Measurements from ENCODE around the gene TMEM184B.

TMEM184B gene

GRCh38 chr22:38221407-38221806 lies 51.4 kb downstream of the TMEM184B start:
- H3K9me3 ChIP-seq (ENCODE audit: control insufficient read depth, low read length) = no peaks in the 10 kb centered on the region
- WGBS, 2 experiments (ENCODE audit: insufficient coverage in 2 of 2) = 97% methylated on average over 11 to 17 of the region's 22 CpGs
- H3K36me3 ChIP-seq (ENCODE audit: control insufficient read depth, insufficient read depth, low read length) = peaks cover 45% of the 10 kb centered on the region
- H3K4me3 ChIP-seq (ENCODE audit: extremely low read depth, insufficient read depth, low read length, poor library complexity, severe bottlenecking) = no peak overlapping the region
- peaks cover 25% of the 10 kb centered on the region for H3K4me1 ChIP-seq (ENCODE audit: control insufficient read depth, insufficient read depth, low read length, poor library complexity, severe bottlenecking)
- H3K27ac ChIP-seq (ENCODE audit: low read depth, low read length, severe bottlenecking) = no peak overlapping the region

GRCh38 chr22:38220653-38221386 lies 52.0 kb downstream of the TMEM184B start:
- no peaks in the 10 kb centered on the region for H3K9me3 ChIP-seq (ENCODE audit: control insufficient read depth, low read length)
- peaks cover 25% of the 10 kb centered on the region for H3K4me1 ChIP-seq (ENCODE audit: control insufficient read depth, insufficient read depth, low read length, poor library complexity, severe bottlenecking)
- H3K4me3 ChIP-seq (ENCODE audit: extremely low read depth, insufficient read depth, low read length, poor library complexity, severe bottlenecking) = no peak overlapping the region
- 93 to 95% methylated on average over 18 to 19 of the region's 22 CpGs for WGBS, 2 experiments (ENCODE audit: insufficient coverage in 2 of 2)
- H3K36me3 ChIP-seq (ENCODE audit: control insufficient read depth, insufficient read depth, low read length) = peaks cover 50% of the 10 kb centered on the region
- no peak overlapping the region for H3K27ac ChIP-seq (ENCODE audit: low read depth, low read length, severe bottlenecking)

GRCh38 chr22:38220163-38220562 lies 52.6 kb downstream of the TMEM184B start:
- H3K9me3 ChIP-seq (ENCODE audit: control insufficient read depth, low read length) = no peaks in the 10 kb centered on the region
- H3K4me3 ChIP-seq (ENCODE audit: extremely low read depth, insufficient read depth, low read length, poor library complexity, severe bottlenecking) = no peak overlapping the region
- H3K27ac ChIP-seq (ENCODE audit: low read depth, low read length, severe bottlenecking) = peak overlapping the region; percentile 91
- peaks cover 25% of the 10 kb centered on the region for H3K4me1 ChIP-seq (ENCODE audit: control insufficient read depth, insufficient read depth, low read length, poor library complexity, severe bottlenecking)
- H3K36me3 ChIP-seq (ENCODE audit: control insufficient read depth, insufficient read depth, low read length) = peaks cover 48% of the 10 kb centered on the region
- 86 to 96% methylated on average over 5 to 7 of the region's 8 CpGs for WGBS, 2 experiments (ENCODE audit: insufficient coverage in 2 of 2)

GRCh38 chr22:38219632-38220031 lies 53.2 kb downstream of the TMEM184B start:
- H3K4me1 ChIP-seq (ENCODE audit: control insufficient read depth, insufficient read depth, low read length, poor library complexity, severe bottlenecking) = peaks cover 25% of the 10 kb centered on the region
- H3K36me3 ChIP-seq (ENCODE audit: control insufficient read depth, insufficient read depth, low read length) = peaks cover 48% of the 10 kb centered on the region
- no peak overlapping the region for H3K4me3 ChIP-seq (ENCODE audit: extremely low read depth, insufficient read depth, low read length, poor library complexity, severe bottlenecking)
- WGBS, 2 experiments (ENCODE audit: insufficient coverage in 2 of 2) = 69 to 91% methylated on average over 5 to 7 of the region's 10 CpGs
- no peaks in the 10 kb centered on the region for H3K9me3 ChIP-seq (ENCODE audit: control insufficient read depth, low read length)
- H3K27ac ChIP-seq (ENCODE audit: low read depth, low read length, severe bottlenecking) = peak overlapping the region; percentile 91

- Histone ChIP-seq H3K4me3 (ENCODE audit: extremely low read depth, insufficient read depth, low read length, poor library complexity, severe bottlenecking) (no peak overlapping the region), H3K36me3 (ENCODE audit: control insufficient read depth, insufficient read depth, low read length) (peaks cover 47% of the 10 kb centered on the region), H3K27ac (ENCODE audit: low read depth, low read length, severe bottlenecking) (peak overlapping the region; percentile 91), H3K4me1 (ENCODE audit: control insufficient read depth, insufficient read depth, low read length, poor library complexity, severe bottlenecking) (peaks cover 25% of the 10 kb centered on the region), H3K9me3 (ENCODE audit: control insufficient read depth, low read length) (no peaks in the 10 kb centered on the region)
- WGBS, 2 experiments (ENCODE audit: insufficient coverage in 2 of 2) = 45 to 61% methylated on average over 10 to 20 of the region's 25 CpGs
Measured at GRCh38 chr22:38218661-38219622, 53.9 kb downstream of the TMEM184B start.

GRCh38 chr22:38215156-38216038 lies 57.4 kb downstream of the TMEM184B start:
- no peak overlapping the region for H3K27ac ChIP-seq (ENCODE audit: low read depth, low read length, severe bottlenecking)
- H3K4me3 ChIP-seq (ENCODE audit: extremely low read depth, insufficient read depth, low read length, poor library complexity, severe bottlenecking) = no peak overlapping the region
- H3K9me3 ChIP-seq (ENCODE audit: control insufficient read depth, low read length) = no peaks in the 10 kb centered on the region
- 90 to 91% methylated on average over 7 to 9 of the region's 11 CpGs for WGBS, 2 experiments (ENCODE audit: insufficient coverage in 2 of 2)
- H3K4me1 ChIP-seq (ENCODE audit: control insufficient read depth, insufficient read depth, low read length, poor library complexity, severe bottlenecking) = peaks cover 25% of the 10 kb centered on the region
- peaks cover 34% of the 10 kb centered on the region for H3K36me3 ChIP-seq (ENCODE audit: control insufficient read depth, insufficient read depth, low read length)

- H3K4me3 ChIP-seq (ENCODE audit: extremely low read depth, insufficient read depth, low read length, poor library complexity, severe bottlenecking) = no peak overlapping the region
- peaks cover 43% of the 10 kb centered on the region for H3K36me3 ChIP-seq (ENCODE audit: control insufficient read depth, insufficient read depth, low read length)
- H3K4me1 ChIP-seq (ENCODE audit: control insufficient read depth, insufficient read depth, low read length, poor library complexity, severe bottlenecking) = peaks cover 21% of the 10 kb centered on the region
- H3K9me3 ChIP-seq (ENCODE audit: control insufficient read depth, low read length) = no peaks in the 10 kb centered on the region
- WGBS, 2 experiments (ENCODE audit: insufficient coverage in 2 of 2) = 72 to 77% methylated on average over 66 to 75 of the region's 81 CpGs
- H3K27ac ChIP-seq (ENCODE audit: low read depth, low read length, severe bottlenecking) = no peak overlapping the region
Measured at GRCh38 chr22:38214302-38215056, 58.3 kb downstream of the TMEM184B start.

DNA sequence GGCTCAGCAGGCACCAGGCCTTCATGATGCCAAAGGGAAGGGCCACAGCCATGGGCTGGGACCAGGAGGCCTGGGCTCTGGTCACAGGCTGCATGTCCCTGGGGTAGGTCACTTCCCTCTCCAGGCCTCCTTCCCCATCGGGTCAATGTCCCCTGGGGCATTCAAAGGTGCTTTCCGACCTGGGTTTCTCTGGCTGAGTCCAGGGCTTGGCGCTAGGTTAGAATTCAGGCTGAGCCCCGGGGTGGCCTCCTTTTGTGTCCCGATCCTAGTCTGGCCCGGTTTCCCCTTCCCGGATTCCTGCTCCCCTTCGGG lies 58.9 kb downstream of the TMEM184B start:
- no peak overlapping the region for H3K4me3 ChIP-seq (ENCODE audit: extremely low read depth, insufficient read depth, low read length, poor library complexity, severe bottlenecking)
- no peaks in the 10 kb centered on the region for H3K9me3 ChIP-seq (ENCODE audit: control insufficient read depth, low read length)
- 79 to 84% methylated on average over 8 of the region's 8 CpGs for WGBS, 2 experiments (ENCODE audit: insufficient coverage in 2 of 2)
- H3K36me3 ChIP-seq (ENCODE audit: control insufficient read depth, insufficient read depth, low read length) = peaks cover 43% of the 10 kb centered on the region
- no peak overlapping the region for H3K27ac ChIP-seq (ENCODE audit: low read depth, low read length, severe bottlenecking)
- H3K4me1 ChIP-seq (ENCODE audit: control insufficient read depth, insufficient read depth, low read length, poor library complexity, severe bottlenecking) = peaks cover 16% of the 10 kb centered on the region

GRCh38 chr22:38213319-38213989 lies 59.4 kb downstream of the TMEM184B start:
- no peaks in the 10 kb centered on the region for H3K9me3 ChIP-seq (ENCODE audit: control insufficient read depth, low read length)
- peaks cover 11% of the 10 kb centered on the region for H3K4me1 ChIP-seq (ENCODE audit: control insufficient read depth, insufficient read depth, low read length, poor library complexity, severe bottlenecking)
- peaks cover 48% of the 10 kb centered on the region for H3K36me3 ChIP-seq (ENCODE audit: control insufficient read depth, insufficient read depth, low read length)
- no peak overlapping the region for H3K27ac ChIP-seq (ENCODE audit: low read depth, low read length, severe bottlenecking)
- 86 to 92% methylated on average over 6 of the region's 6 CpGs for WGBS, 2 experiments (ENCODE audit: insufficient coverage in 2 of 2)
- no peak overlapping the region for H3K4me3 ChIP-seq (ENCODE audit: extremely low read depth, insufficient read depth, low read length, poor library complexity, severe bottlenecking)

Data from mesodermal cell (in vitro differentiated cells).